ENCODE results near the gene CCN2.
A peak's percentile ranks its signal among the peaks of the same experiment; 100 is the strongest.
"Not testable (repeated sequence)": the region's sequence is repeated elsewhere in the genome, so short reads cannot be mapped to it uniquely, and the experiment has no call there.

Gene CCN2

DNA sequence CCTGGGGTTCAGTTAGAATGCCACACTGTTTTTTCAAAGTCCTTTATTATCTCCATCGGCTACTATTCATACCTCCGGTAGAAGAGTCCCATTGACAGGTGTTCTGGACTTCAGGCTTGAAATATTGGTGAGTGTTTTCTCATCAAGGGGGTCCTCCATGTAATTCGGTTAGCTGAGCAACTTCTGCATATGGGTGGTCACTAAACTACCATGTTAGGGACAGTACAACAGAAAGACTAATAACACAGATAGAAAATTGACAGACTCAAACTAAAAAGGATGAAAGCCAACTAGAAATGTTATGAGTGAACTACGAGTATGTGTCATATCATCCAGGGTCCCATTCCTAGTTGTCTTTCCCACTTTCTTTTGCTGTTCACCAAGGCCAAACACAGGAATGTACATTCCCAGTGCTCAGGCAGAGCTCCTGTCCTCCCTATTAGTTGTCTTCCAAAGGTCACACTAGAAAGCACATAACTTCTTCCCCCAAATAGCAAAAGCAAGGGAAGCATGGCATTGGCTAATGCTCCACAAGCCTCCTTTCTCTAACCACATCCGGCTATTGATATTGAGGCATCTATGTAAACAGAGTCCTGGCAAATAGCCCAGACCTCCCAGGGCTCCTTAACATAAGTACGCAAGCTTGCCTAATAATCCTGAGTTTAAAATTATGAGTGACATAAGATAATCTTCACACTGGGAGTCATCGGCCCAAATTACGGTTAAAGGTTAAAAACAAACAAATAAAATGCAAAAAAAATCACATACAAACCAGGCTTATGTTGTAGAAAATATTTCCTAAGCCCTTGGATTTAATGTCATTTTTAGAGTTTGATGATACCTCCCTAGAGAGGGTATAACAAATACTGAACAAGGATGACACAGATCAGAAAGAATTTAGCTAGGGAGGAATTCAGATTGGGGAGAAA, 13.2 kb downstream of the CCN2 start:
- no peak for DNase-seq (ENCODE audit: low spot score)

DNA sequence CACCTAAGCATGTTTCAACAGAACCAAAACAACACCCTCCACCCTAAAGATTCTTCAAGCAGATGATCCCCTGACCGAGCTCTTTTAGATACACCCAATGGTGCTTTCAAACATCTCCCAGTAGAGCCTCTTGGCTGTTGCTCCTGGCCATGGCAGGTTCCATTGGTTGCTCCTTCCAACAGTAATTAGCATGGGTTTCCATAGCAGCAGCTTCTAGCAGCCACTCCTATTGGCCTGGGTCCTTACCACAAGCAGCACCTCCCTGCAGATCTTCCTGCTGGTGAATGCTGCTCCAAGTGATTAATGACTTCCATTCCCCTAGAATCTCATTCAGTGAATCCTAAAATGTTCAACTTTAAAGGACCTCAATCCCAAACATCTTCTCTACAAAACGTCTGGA, 13.9 kb downstream of the CCN2 start:
- DNase-seq (ENCODE audit: low spot score), result no peak

DNA sequence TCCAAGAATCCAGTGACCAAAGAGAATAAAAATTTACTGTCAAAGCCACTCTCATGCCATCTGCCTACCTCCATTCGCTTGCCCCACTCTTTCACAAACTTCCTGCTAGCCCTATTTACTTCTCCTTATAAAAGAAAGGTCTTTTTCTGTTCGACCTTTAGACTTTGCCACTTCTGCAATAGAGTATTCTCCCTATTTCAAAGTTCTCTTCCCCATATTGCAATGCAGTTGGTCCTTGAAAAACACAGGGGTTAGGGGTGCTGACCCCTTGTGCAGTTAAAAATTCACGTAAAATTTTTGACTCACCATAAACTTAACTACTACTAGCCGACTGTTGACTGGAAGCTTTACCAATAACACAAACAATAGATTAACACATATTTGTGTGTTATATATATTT, 15.0 kb downstream of the CCN2 start:
- no peak for DNase-seq (ENCODE audit: low spot score)

DNA sequence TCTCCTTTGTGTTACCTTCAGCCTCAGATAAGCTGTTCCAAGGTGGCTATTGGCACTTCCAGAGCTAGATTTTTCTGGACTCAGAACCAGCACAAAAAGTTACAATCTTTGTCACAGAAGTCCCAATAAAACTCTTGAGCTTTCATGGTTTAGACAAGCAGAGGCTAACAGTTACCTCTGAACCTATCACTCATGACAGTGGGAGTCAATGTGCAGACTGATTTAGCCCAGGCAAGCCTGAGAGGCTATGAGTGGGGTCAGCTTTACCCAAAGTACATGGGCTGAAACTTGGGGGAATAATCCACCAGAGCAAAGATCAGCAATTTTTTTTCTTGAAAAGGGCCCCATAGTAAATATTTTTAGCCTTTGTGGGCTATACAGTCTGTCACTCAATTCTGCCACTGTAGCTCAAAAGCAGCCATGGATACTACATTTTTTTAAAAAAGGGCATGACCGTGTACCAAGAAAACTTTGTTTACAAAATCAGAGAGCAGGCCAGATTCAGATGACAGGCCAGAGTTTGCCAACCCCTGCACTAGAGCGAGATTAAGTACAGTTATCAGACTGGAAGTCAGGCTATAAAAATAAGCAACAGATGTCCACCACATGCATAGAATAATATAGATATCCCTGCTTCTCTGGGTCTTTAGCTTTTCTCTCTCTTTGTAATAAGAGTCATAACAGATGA, 20.0 kb downstream of the CCN2 start:
- no peak for DNase-seq (ENCODE audit: low spot score)

DNA sequence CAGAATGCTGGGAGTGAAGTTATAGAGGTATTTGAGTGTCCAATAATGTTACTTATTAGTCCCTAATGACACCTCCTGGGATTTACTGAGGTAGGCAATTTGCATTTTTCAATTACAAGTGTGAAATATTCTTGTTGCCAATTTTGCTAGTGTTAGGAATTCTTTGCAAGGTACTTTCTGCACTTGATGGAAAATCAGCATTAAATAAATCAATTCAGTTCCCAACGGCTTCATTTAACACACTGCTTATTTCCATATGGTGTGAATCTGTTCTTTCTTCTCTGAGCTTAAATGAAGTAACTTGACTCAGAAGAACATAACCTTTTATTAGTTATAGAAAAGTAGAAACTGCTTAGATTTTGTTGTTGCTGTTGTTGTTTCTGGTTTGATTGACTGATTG, 21.2 kb downstream of the CCN2 start:
- DNase-seq (ENCODE audit: low spot score), result no peak

DNA sequence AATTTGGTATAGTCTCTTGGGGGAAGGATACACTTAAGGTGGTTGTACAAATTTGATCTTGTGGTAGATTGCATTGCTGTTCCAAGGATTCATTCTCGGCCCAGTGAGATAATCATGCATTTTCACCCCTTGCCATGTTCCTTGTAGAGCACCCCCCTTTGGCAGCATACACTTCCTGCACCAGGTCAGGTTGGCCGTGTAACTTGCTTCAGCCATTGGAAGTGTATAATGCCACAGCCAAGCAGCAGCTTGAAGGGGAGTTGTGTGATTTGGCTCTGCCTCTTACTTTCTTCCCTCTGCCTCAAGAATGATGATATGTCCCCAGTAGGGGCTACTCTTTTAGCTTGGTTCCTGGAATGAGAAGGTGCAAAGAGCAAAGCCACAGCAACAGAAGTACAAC, 21.9 kb downstream of the CCN2 start:
- DNase-seq (ENCODE audit: low spot score), result no peak

DNA sequence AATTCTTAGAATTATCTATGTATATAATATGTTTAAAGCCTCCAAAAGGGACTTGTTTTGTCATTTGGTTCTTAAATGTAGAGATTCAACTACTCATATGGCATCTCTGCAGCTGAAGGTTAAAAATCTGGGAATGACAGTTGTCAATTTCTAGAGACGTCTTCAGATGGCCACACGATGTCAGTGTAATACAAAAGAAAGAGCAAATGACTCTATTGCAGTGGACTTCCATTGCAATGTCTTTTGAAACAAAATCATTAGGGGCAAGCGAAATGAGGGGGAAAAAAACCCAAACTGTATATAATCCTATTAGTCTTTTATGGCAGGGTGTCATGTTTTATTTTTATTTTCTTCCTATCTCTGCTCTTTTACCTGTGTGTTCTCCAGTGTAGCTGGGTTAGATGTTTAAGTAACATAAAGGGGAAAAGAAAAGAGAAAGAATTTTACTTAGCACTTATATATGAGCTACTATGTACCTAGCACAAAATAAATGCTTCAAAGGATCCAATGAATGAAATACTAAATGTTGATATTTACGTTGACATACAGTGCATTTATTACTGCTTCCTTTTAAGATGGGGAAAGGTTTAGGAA, 26.2 kb downstream of the CCN2 start:
- peak; percentile 44 for DNase-seq (ENCODE audit: low spot score)

DNA sequence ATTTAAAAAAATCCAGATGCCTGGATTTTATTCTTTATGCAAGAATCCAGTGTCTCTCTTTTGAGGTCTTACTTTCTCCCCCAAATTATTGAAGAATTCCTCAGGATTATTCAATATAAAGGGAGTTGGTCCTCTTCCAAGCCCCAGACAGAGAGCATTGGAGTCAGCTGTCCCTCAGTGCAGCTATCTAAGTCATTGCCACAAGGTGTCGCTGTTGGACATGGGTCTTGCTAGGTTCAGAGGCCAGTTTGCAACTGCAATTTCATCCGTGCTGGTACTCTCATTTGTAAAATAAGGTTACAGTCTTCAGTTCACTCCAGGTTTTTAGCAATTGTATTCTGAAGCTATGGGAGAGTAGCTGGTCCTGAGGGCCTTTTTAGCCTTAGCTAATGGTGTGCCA, 27.8 kb downstream of the CCN2 start:
- DNase-seq (ENCODE audit: low spot score), result peak; percentile 24

DNA sequence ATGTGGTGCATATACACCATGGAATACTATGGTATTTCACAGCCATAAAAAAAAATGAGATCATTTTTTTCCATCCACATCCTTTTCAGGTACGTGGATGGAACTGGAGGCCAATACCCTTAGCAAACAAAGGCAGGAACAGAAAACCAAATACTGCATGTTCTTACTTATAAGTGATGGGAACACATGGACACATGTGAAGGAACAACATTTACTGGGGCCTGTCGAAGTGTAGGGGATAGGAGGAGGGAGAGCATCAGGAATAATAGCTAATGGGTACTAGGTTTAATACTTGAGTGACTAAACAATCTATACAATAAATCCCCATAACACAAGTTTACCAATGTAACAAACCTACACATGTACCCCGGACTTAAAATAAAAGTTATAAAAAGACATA, 30.5 kb downstream of the CCN2 start:
- no peak for DNase-seq (ENCODE audit: low spot score)

DNA sequence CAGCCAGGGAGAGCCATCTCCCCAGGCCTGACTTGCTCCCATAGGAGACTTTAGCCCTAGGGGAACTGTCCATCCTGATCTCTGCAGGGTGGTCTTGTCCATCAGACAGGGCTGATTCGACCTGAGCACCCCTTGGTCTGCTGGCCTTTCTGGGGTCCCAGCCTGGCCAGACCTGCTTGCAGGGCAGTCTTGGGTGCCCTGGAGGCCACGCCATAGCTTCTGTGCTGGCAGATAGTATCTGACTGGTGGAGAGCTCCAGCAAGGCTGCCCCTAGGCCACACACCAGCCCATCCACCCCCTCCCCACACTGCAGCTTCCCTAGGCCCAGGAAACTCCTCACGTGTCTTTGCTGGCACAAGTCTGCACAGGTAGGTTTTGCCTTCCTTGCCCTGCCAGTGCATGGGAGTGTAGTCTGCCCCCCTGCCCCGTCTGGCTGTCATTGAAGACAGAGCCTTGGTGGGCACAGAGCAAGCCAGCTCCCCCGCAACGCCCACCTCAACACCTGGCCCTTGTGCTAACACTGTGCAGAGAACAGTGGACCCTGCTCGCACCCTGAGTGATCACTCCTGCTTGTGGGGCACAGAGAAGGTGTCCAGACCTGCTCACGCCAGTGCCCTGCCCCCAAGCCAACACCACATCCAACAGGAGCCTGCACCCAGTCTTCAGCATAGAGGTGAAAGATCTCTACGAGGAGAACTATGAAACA, 32.4 kb downstream of the CCN2 start:
- no peak for DNase-seq (ENCODE audit: low spot score)

DNA sequence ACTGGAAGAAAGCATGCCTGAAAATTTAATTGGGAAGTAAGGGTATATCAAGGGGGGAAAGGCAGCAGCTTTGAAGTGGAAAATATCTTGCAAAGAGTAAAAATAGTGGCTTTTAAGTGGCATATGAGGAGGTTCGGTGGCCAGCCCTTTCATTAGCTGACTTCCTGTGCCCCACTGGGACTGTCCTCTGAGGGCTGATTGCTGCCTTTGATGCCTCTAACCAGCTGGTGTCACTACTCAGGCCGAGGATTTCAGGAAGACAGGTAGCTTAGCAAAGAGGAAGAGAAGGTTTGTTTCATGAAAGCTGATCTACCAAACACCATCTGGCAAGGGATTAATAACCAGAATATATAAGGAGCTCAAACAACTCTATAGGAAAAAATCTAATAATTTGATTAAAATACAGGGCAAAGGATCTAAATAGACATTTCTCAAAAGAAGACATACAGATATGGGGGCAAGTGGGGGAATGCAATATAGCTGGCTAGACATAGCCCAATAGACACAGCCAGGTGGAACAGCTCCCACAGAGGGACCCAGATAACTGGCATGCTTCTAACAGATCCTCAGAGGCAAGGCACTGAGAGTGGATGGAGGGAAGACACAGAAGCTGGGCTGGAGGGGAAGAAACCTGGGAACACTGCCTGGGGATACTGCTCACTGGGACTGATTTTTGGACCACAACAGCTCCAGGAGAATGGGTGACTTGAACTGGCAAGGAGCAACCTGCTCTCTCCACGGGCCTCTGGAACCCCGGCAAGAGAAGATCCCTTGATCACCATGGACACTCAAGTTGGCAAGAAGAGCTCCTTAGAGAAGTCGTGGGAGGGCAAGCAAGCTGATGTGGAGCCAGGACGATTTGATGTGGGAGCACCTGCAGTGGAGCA, 33.2 kb downstream of the CCN2 start:
- DNase-seq (ENCODE audit: low spot score), result no peak

DNA sequence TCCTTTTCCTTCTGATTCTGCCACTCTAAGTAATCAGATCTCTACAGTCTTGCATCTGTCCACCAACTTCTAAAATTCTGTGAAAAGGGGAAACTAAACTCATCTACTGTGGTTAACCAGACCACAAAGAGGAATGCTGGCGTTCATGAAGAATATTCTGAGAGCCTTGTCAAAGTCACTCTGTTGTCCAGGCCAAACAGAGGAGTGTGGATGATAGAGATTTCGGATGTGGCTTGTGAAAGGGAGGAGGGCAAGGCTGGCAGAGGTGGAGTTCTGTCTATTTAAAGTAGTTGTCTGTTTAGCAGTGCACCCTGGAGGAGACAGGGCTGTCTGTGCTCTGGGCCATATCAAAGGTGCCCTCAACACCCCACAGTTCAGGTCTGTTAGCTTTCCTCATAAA, 33.9 kb downstream of the CCN2 start:
- peak; percentile 8 for DNase-seq (ENCODE audit: low spot score)

DNA sequence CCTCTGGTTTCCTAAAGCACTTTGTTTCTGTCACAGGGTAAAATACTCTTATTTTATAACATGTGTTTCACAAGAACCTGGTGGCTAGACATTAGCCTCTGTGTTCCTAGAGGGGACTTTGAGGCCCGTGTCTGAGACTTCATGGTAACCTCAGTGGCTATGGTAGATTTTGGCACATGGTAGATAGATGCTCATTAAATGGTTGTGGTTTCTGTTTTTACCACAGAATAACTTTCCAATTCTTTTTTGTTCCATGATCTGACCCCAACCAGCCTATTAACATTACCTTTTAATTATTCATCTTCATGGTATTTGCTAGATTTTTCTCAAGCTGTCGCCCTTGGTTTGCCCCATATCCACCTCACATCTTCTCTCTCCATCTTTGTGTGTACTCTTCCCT, 34.3 kb downstream of the CCN2 start:
- DNase-seq (ENCODE audit: low spot score), result no peak

DNA sequence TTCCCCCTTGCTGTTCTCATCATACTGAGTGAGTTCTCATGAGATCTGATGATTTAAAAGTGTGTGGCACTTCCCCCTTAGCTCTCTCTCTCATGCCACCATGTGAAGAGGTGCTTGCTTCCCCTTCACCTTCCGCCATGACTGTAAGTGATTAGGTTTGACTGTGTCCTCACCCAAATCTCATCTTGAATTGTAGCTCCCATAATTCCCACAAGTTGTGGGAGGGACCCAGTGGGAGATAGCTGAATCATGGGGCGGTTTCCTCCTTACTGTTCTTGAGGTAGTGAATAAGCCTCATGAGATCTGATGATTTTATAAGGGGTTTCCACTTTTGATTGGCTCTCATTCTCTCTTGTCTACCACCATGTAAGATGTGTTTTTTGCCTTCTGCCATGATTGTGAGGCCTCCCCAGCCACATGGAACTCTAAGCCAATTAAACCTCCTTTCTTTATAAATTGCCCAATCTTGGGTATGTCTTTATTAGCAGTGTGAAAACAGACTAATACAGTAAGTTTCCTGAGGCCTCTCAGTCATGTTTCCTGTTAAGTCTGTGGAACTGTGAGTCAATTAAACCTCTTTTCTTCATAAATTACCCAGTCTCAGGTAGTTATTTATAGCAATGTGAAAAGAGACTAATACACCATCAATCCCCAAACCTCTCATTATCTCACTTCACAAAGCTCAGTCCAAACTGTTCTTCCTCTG, 34.9 kb downstream of the CCN2 start:
- not testable (repeated sequence) for DNase-seq (ENCODE audit: low spot score)

DNA sequence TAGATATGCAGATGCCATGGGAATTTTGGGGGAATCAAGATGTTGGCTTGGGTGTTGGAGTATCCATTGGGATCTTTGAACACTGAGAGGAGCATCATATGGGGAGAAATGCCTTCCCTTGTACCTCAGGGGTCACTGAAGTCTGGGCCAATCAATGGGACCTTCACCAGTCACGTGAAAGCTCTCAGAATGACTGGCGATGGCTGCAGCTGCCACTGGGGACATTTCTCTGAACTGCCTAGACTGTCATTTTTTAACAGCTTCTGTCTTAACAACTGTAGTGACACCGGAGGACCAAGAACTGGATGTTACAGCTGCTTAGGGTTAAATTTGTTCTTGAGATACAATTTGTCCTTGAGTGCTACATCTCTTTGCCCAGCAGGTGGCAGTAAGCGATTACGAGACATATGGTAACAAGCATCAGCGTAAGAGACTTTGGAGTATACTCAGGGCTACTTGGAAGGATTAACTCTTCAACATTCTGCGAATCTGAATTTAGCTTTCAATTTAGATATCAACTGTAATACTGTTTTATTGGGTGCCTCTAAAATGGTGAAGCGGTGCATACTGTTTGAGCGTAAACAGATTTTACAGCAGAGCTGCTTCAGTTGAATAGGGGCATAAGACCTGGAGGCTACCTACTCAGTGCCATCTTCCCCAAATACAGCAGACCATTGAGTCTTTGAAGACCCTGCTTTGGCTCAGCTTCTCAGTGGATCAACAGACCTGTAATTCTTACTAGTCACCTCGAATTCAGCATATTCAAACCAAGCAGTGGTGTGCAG, 36.0 kb downstream of the CCN2 start:
- peak; percentile 65 for DNase-seq (ENCODE audit: low spot score)

DNA sequence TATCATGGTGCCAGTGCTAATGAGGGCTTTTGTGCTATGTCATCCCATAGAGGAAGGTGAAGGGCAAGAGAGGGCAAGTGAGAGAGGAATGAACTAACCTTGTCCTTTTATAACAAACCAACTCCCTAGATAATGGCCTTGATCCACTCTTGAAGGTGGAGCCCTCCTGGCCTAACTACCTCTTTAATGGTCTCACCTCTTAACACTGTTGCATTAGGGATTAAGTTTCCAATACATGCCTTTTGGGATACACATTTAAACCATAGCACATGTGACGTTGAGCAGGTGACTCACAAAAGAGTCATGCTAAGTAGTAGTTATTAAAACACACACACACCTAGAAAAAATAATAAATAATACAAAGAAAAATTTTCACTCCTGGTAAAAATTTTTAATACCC, 36.9 kb downstream of the CCN2 start:
- no peak for DNase-seq (ENCODE audit: low spot score)

DNA sequence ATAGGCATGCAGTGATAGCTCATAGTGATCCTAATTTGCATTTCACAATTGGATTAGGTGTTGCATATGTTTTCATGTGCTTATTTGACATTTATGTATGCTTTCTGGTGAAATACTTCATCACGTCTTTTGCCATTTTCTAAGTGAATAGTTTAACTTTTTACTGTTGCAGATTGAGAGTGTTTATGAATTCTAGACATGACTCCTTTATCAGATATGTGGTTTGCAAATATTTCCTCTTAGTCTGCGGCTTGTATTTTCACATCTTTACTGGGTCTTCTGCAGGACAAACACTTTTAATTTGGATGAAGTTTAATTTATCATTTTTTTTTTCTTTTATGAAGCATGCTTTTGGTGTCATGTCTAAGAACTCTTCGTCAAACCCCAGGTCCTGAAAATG, 39.2 kb downstream of the CCN2 start:
- DNase-seq (ENCODE audit: low spot score), result no peak

DNA sequence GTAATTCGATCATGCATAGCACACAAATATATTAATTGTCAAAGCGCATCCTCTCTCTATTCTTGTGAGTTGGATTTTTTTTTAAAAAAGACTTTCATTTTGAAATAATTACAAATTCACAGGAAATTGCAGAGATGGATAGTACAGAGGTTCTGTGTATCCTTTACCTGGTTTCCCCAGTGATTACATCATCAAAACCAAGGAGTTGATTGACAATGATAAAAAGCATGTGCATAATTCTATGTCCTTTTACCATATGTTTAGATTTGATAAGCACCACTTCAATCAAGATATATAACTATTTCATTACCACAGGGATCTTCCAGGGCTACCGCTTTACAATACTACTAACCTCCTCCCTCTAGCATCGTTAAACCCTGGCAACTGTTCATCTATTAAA, 40.2 kb downstream of the CCN2 start:
- no peak for DNase-seq (ENCODE audit: low spot score)

DNA sequence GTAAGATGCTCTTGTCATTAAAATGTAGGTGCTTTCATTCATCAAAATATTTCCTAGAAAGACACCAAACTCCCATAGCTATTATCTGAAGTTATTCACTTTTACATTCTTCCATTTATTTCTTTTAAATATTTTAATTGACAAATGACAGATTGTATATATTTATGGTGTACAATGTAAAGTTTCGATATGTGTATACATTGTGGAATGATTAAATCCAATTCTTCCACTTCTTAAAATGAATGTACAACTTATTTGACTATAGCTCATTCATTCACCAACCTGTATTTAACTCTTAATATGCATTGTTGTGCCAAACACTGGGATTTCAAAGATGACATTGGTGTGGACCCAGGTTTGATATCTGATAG, 41.0 kb downstream of the CCN2 start:
- no peak for DNase-seq (ENCODE audit: low spot score)

Measured in globus pallidus (tissue), 1 donor.